Endodermal cell (in vitro differentiated cells): ENCODE measurements around the gene GNA12. TPM values are rescaled to one million over a fixed set of nuclear protein-coding genes. Genes with fewer than 3 reads are reported as not detected.

Source experiments
- DNase-seq: peaks from one replicate; pipeline ENCODE4 v3.0.0-alpha.2; 2017
- H3K27ac ChIP-seq: 2 replicates; pipeline ENCODE4 v1.5.1; 2013; ENCODE audit warnings: mild to moderate bottlenecking, low read depth, low read length, moderate library complexity
- H3K27me3 ChIP-seq: 2 replicates; pipeline ENCODE4 v1.6.1; 2013; ENCODE audit warnings: mild to moderate bottlenecking, low read length, moderate library complexity; ENCODE audit not compliant: insufficient read depth, control insufficient read depth, poor library complexity, severe bottlenecking
- H3K36me3 ChIP-seq: 2 replicates; pipeline ENCODE4 v1.7.0; 2013; ENCODE audit warnings: mild to moderate bottlenecking, low read length, moderate library complexity; ENCODE audit not compliant: control insufficient read depth, insufficient read depth
- H3K4me1 ChIP-seq: one replicate; pipeline ENCODE4 v1.7.0; 2013; ENCODE audit warnings: low read length; ENCODE audit not compliant: control insufficient read depth, insufficient read depth
- H3K4me3 ChIP-seq: 2 replicates; pipeline ENCODE4 v1.5.1; 2013; ENCODE audit warnings: mild to moderate bottlenecking, low read length, moderate library complexity
- H3K9ac ChIP-seq: 2 replicates; pipeline ENCODE4 v1.6.1; 2013; ENCODE audit warnings: mild to moderate bottlenecking, low read length, moderate library complexity; ENCODE audit not compliant: poor library complexity, severe bottlenecking; ENCODE audit errors: extremely low read depth
- H3K9me3 ChIP-seq: 2 replicates; pipeline ENCODE4 v1.6.1; 2013; ENCODE audit warnings: mild to moderate bottlenecking, low read length, moderate library complexity; ENCODE audit not compliant: control insufficient read depth
- H3K27ac Mint-ChIP-seq: 2 replicates; pipeline ENCODE4 v1.8.0; 2020; ENCODE audit warnings: mixed read lengths
- H3K27me3 Mint-ChIP-seq: 2 replicates; pipeline ENCODE4 v1.8.0; 2021; ENCODE audit warnings: mild to moderate bottlenecking, mixed read lengths; ENCODE audit not compliant: insufficient read depth
- H3K36me3 Mint-ChIP-seq: 2 replicates; pipeline ENCODE4 v1.8.0; 2020; ENCODE audit warnings: low read depth, mixed read lengths
- H3K4me1 Mint-ChIP-seq: 2 replicates; pipeline ENCODE4 v1.8.0; 2020; ENCODE audit warnings: mixed read lengths
- H3K4me3 Mint-ChIP-seq: 2 replicates; pipeline ENCODE4 v1.8.0; 2020; ENCODE audit warnings: mild to moderate bottlenecking, moderate library complexity, mixed read lengths
- H3K9me3 Mint-ChIP-seq: 2 replicates; pipeline ENCODE4 v1.8.0; 2020; ENCODE audit warnings: mild to moderate bottlenecking, mixed read lengths
- WGBS, 2 experiments: methylation state at CpG; one replicate each; pipeline versions ENCODE4 v1.1.5 to v1.1.7; 2013; ENCODE audit warnings: missing lambda C conversion rate in 2 of 2, mixed read lengths in 1 of 2; ENCODE audit not compliant: insufficient coverage in 1 of 2, insufficient read length in 1 of 2; 5-methylcytosine and 5-hydroxymethylcytosine counted together
- long read RNA-seq, 4 experiments: library from polyadenylated mRNA in 2 of 4; library from RNA in 1 of 4; library from capped mRNA in 1 of 4; stranded (forward) in 3 of 4; unstranded in 1 of 4; transcript quantifications; one replicate each; pipeline ENCODE4 v2.0.0, GENCODE V29; 2020 to 2021; ENCODE audit warnings: inconsistent platforms in 1 of 4
- polyA plus RNA-seq, 2 experiments: library from polyadenylated mRNA; stranded (reverse); fragments of 50-300 nt; gene quantifications; one replicate each; pipeline ENCODE4 v1.2.3, GENCODE V29; 2013
- total RNA-seq, 2 donors: library from RNA; stranded (reverse); fragmentation: NEBNext Ultra II Directional in 1 of 2; extraction: Animal tissue kit (Norgen Biotek cat#: 25700) in 1 of 2; gene quantifications; 2 replicates in 1 of 2; 3 replicates in 1 of 2; pipeline ENCODE4 v1.2.1, GENCODE V29; 2021
- TF ChIP-seq, protein P1 (sequence below): fragments of 200-600 bp; sonication (generic); conservative IDR thresholded peaks from 2 replicates; pipeline ENCODE4 v1.5.0; 2021; ENCODE audit warnings: antibody characterized with exemption, mild to moderate bottlenecking

The GNA12 gene, protein sequence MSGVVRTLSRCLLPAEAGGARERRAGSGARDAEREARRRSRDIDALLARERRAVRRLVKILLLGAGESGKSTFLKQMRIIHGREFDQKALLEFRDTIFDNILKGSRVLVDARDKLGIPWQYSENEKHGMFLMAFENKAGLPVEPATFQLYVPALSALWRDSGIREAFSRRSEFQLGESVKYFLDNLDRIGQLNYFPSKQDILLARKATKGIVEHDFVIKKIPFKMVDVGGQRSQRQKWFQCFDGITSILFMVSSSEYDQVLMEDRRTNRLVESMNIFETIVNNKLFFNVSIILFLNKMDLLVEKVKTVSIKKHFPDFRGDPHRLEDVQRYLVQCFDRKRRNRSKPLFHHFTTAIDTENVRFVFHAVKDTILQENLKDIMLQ
- 10 to 100 TPM; 55.0 to 64.7 TPM for total RNA-seq
- 45.7 TPM for polyA plus RNA-seq (2013, experiment 1 of 2)
- 44.9 TPM for polyA plus RNA-seq (2013, experiment 2 of 2)
- long read RNA-seq, experiment 1, full-length matches to known transcripts: 13 of 32 reads
- long read RNA-seq, experiment 1, partial matches to known transcripts: 1 of 32 reads
- long read RNA-seq, experiment 1, other reads (novel, unspliced or antisense): 18 of 32 reads
- long read RNA-seq, experiment 2, full-length matches to known transcripts: 200 of 232 reads
- long read RNA-seq, experiment 2, partial matches to known transcripts: 7 of 232 reads
- long read RNA-seq, experiment 2, other reads (novel, unspliced or antisense): 25 of 232 reads
- long read RNA-seq, experiment 3, full-length matches to known transcripts: 2 of 26 reads
- long read RNA-seq, experiment 3, partial matches to known transcripts: 3 of 26 reads
- long read RNA-seq, experiment 3, other reads (novel, unspliced or antisense): 21 of 26 reads
- long read RNA-seq, experiment 4, partial matches to known transcripts: 0 of 4 reads
- long read RNA-seq, experiment 4, other reads (novel, unspliced or antisense): 4 of 4 reads

DNA sequence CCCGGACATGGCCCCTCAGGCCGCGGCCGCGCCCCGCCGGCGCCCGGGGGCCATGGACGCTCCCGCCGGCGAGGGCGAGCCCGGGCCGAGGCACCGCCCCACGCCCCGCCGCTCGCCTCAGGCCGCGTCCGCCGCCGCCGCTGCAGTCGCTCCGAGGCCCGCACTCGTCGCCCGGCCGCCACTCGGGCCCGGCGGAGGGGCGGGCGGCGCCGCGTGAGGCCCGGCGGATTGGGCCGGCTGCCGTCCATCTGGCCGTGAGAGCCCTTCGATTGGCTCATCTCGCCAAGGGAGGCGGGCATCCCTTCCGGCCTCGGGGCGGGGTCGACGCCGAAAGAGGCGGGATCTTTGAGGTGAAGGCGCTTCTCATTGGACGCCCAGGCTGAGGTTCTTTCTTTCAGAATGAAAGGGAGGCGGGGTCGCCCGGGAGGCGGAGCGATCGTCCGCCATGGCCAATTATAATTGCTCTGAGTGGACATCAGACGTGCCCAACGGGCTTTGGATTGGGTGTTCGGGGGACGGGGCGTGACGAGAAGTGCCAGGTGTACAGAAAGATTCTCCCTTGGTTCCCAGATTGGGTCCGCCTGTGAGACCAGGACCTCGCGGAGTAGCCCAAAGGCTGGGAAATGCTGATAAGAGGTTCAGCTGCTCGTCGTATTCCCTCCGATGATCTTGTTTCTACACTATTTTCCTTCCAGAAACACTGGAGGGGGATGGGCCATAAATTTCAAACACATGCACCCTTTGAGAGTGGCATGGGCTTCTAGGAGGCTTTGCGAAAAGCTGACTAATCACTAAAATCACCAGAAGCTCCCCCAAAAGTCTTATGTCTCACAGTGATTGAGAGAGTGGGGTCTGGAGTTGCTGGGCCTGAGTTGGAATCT, at the start of gene GNA12:
TSS of gene GNA12 (minus strand) at position 156 of the 881 bp plus-strand sequence. CDS start at position 9, 147 bp downstream.
- H3K27me3 ChIP-seq: no peaks in the 10 kb centered on the region
- Mint-ChIP-seq H3K4me1 (peaks cover 16% of the 10 kb centered on the region), H3K27me3 (no peaks in the 10 kb centered on the region), H3K4me3 (peak within 1 kb of the TSS; percentile 75), H3K27ac (peak within 1 kb of the TSS; percentile 94), H3K36me3 (peaks cover 25% of the 10 kb centered on the region), H3K9me3 (no peaks in the 10 kb centered on the region)
- peak; percentile 100 for DNase-seq
- H3K27ac ChIP-seq: no peak within 1 kb of the TSS
- H3K9me3 ChIP-seq: no peaks in the 10 kb centered on the region
- H3K4me3 ChIP-seq: peak within 1 kb of the TSS; percentile 83
- TF ChIP-seq, protein P1, sequence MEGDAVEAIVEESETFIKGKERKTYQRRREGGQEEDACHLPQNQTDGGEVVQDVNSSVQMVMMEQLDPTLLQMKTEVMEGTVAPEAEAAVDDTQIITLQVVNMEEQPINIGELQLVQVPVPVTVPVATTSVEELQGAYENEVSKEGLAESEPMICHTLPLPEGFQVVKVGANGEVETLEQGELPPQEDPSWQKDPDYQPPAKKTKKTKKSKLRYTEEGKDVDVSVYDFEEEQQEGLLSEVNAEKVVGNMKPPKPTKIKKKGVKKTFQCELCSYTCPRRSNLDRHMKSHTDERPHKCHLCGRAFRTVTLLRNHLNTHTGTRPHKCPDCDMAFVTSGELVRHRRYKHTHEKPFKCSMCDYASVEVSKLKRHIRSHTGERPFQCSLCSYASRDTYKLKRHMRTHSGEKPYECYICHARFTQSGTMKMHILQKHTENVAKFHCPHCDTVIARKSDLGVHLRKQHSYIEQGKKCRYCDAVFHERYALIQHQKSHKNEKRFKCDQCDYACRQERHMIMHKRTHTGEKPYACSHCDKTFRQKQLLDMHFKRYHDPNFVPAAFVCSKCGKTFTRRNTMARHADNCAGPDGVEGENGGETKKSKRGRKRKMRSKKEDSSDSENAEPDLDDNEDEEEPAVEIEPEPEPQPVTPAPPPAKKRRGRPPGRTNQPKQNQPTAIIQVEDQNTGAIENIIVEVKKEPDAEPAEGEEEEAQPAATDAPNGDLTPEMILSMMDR: no peak
- peaks cover 14% of the 10 kb centered on the region for H3K36me3 ChIP-seq
- peak within 1 kb of the TSS; percentile 59 for H3K9ac ChIP-seq
- peaks cover 10% of the 10 kb centered on the region for H3K4me1 ChIP-seq
- WGBS, 2 experiments: 1 to 2% methylated on average over 30 to 79 of the region's 79 CpGs

DNA sequence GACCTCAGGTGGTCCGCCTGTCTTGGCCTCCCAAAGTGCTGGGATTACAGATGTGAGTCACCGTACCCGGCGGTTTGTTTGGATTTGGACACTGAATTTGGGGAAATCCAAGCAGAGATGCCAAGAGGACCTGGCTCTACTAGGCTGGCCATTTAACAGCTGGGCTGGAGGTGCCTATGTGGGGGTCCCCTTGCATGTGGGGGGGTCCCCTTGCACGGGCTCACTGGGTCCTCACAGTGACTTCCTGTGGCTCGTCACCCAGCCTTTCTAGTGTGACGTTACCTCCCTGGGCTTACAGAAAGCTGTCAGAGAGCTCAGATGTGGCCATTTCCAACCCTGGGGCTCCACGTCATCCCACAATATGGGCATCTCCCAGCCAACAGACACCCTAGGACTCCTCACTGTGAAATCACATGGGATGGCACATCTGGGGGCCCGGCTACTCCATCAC, 49.3 kb upstream of the GNA12 start:
- H3K36me3 ChIP-seq: no peaks in the 10 kb centered on the region
- H3K36me3 Mint-ChIP-seq: no peaks in the 10 kb centered on the region
- TF ChIP-seq, protein P1: no peak
- H3K4me3 ChIP-seq: no peak overlapping the region
- no peaks in the 10 kb centered on the region for H3K9me3 ChIP-seq
- no peak overlapping the region for H3K27ac Mint-ChIP-seq
- no peak overlapping the region for H3K9ac ChIP-seq
- H3K4me3 Mint-ChIP-seq: no peak overlapping the region
- no peak overlapping the region for H3K27ac ChIP-seq
- no peaks in the 10 kb centered on the region for H3K9me3 Mint-ChIP-seq
- no peak for DNase-seq
- WGBS, 2 experiments: 84 to 92% methylated on average over 7 to 9 of the region's 9 CpGs
- no peaks in the 10 kb centered on the region for H3K27me3 Mint-ChIP-seq
- no peaks in the 10 kb centered on the region for H3K4me1 ChIP-seq
- H3K4me1 Mint-ChIP-seq: no peaks in the 10 kb centered on the region
- H3K27me3 ChIP-seq: no peaks in the 10 kb centered on the region

DNA sequence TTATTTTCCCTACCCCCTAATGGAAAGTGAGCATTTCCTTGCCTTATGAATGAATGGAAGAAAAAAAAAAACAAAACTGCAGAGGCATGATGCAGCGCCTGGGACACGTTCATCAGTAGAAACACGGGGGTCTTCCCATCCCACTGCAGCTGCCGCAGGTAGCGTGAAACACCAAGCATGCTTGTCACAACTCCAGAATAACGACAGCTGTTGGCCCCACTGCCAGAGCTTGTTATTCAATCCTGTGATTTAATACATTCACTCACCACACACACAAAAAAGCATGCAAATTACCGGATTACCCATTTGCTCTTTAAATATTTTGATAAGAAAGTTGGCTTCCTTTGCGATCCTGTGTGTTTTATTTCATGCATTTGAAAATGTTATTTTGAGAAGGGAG, 48.4 kb upstream of the GNA12 start:
- TF ChIP-seq, protein P1: no peak
- Histone ChIP-seq H3K9me3 (no peaks in the 10 kb centered on the region), H3K9ac (no peak overlapping the region), H3K4me1 (no peaks in the 10 kb centered on the region), H3K27me3 (no peaks in the 10 kb centered on the region), H3K36me3 (no peaks in the 10 kb centered on the region), H3K27ac (no peak overlapping the region), H3K4me3 (no peak overlapping the region)
- Mint-ChIP-seq H3K27ac (no peak overlapping the region), H3K4me3 (no peak overlapping the region), H3K36me3 (no peaks in the 10 kb centered on the region), H3K4me1 (no peaks in the 10 kb centered on the region), H3K9me3 (no peaks in the 10 kb centered on the region), H3K27me3 (no peaks in the 10 kb centered on the region)
- no peak for DNase-seq
- 90 to 91% methylated on average over 6 to 8 of the region's 8 CpGs for WGBS, 2 experiments
